Renal pelvis (tissue), 4 donors: ENCODE data around the gene PCNX2. TPM values are rescaled to one million over a fixed set of nuclear protein-coding genes. Genes with fewer than 3 reads are reported as not detected.
"Not testable (repeated sequence)": the region's sequence is repeated elsewhere in the genome, so short reads cannot be mapped to it uniquely, and the experiment has no call there.

Experiments
- DNase-seq: peaks from one replicate; pipeline ENCODE4 v3.0.0-alpha.2; 2013
- polyA plus RNA-seq, 3 donors: library from polyadenylated mRNA; unstranded; fragments of 120-200 nt; gene quantifications; one replicate each; pipeline ENCODE4 v1.2.1, GENCODE V29; 2013; ENCODE audit not compliant: insufficient read length in 3 of 3

The PCNX2 gene
- polyA plus RNA-seq, 3 donors, result 11.4 to 19.6 (median 15.8) TPM

- DNase-seq, result no peak
Observed at GRCh38 chr1:233229288-233229687, 66.2 kb downstream of the PCNX2 start.

DNA sequence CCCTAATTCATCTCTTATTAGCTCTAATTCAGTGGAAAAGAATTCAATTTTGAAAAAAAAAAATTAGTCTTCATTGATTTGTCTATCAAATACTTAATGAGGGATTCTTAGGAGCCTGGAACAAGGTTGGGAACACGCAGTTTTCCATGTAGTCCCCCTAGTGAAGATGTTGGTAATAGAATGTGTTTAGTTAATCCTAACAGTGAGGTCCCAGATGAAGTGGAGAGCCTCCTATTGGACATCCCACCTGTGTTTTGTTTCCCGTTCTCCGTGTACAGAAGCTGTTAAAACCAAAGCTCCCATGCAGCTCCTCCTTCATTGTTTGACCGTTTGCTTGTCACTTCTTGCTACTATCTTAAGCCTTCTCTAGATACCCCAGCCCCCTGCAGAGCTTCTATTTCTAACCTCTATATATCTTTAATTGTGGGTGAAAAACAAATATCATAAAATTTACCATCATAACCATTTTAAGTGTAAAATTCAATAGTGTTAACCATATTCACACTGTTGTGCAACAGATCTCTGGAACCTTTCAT lies 67.5 kb downstream of the PCNX2 start:
- DNase-seq, result no peak

DNA sequence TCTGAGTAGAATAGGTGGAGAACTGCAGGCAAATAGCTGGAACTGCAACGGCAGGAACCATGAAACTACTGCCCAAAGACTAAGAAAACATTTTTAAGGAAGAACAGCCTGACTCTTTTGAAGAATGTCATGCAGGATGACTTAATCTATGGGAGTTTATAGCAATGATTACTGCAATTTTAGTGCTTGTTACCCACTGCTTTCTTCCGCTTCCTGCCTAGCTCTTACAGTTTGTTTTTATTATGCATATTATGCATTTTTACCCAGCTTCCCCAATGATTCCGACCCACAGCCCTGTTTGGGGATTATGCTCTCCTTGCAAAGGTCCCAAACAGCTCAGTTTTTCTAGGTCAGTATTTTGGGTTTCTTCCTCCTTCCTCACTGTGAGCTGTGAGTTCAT lies 71.2 kb downstream of the PCNX2 start:
- DNase-seq, result no peak

DNA sequence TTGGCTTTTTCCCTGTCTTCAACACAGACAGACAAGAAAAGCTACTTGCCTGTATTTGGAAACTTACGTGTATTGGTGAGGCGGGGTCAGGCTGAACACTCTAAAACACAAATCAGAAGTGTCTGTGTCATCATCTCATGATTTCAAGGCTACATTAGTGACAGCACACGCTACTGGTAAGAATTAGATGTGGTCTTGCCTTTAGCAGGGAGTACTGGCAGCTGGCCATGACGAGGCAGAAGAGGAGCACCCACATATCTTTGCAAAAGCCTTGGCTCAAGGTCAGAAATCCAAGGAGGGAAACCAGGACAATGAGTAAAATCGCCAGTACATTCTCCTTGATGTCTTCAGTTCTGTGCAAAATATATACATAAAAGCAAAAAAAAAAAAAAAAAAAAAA lies 77.7 kb downstream of the PCNX2 start:
- DNase-seq, result no peak

DNA sequence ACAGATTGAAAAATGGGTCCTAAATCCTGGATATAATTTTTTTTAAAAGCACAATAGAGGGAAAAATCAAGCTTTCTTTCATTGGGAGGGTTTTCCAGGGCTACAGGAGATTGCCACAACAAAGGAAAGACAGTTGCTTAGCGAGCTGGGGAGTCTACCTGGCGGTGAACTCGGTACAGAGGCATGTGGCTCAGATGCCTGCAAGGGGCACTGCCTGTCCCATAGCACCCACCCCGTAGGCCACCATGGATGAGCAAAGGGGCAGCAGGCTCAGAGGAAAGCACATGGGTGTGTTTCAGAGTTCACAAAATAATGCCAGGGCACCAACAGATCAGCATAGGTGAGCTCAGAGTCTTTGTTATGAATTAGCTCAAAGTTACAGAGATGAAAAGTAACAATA lies 79.5 kb downstream of the PCNX2 start:
- no peak for DNase-seq

GRCh38 chr1:233215135-233215760 lies 80.3 kb downstream of the PCNX2 start:
- no peak for DNase-seq

GRCh38 chr1:233211595-233211994 lies 83.9 kb downstream of the PCNX2 start:
- no peak for DNase-seq

DNA sequence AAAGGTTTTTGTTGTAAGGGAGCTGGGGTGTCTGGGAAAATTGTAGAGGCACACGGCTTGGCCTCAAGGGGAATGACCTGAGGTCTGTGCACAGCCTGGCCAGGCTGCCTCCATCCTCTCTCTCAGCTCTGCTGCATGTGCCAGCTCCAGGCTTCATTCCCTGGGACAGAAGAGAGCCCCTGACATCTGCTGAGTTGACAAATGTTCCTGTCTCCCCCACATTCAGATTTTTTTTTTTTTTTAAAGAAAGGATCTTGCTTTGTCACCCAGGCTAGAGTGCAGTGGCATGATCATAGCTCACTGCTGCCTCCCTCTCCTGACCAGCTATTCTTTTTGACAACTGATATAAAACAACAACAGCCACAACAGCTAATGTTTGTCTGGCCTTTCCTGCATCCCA lies 84.4 kb downstream of the PCNX2 start:
- no peak for DNase-seq

DNA sequence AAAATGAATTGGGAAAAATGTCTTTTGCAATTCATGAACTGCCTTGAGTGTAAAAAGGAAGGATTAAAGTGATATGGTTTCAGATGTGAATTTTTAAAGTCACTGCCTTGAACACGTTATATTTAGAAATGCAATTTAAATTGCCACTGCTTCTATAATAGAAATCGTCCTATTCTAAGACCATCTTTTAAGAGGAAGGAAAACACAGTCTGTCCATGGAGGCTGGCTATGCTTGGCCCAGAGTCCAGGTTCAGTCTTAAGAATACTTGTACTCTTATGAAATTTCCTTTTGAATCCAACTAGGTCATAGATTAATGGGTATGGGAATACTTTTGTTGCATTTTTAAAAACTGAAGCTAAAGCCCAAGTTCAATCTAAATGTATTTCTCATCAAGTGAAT lies 86.0 kb downstream of the PCNX2 start:
- no peak for DNase-seq

DNA sequence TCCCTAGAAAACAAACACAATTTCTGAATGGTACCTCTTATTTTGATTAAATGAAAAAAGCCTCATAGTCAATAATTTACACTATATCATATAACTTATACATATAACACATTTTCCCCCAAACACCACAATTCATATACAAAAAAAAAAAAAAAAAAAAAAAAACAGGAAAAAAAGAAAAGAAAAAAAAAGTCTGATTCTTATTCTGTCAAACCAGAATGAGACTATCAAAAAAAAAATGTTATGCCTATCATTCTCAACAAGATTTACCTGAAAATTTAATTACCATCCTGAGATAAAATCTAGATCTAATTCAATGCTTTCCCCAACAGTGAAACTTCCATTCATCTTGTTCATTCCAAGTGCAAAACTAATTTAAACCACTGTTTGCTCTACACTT lies 86.8 kb downstream of the PCNX2 start:
- no peak for DNase-seq

DNA sequence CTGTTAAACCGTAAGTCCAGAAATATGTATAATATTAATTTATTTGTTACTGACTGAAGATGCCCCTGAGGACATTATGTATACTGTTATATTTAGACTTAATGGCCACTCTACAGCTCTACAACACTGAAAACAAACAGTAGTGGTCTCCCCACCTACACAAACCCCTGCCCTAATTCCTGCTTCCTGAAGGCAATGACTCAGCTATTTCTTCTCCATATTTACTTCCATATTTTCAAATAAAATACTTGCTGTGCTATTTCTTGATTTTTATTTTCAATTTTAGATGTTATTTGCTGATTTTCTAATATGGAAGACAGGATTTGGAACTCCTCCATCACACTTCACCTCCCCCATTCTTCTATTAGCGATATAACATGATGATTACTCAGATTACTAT lies 97.6 kb downstream of the PCNX2 start:
- no peak for DNase-seq

DNA sequence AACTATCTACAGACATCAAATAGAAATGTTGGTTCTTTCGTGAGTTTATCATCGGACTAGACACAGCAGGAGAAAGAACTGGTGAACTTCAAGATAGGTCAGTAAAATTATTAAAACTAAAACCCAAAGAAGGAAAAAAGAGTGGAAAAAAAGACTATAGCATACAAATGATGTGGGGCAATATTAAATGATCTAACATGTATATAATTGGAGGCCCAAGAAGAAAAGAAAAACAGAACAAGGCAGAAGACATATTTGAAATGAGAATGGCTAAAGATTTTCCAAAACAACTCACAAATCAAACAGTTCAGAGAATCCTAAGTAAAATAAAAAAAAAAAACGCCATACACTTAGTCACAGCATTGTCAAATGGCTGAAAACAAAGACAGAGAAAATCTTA lies 101.8 kb downstream of the PCNX2 start:
- no peak for DNase-seq

- DNase-seq, result no peak
Observed at GRCh38 chr1:233190987-233191386, 104.5 kb downstream of the PCNX2 start.

DNA sequence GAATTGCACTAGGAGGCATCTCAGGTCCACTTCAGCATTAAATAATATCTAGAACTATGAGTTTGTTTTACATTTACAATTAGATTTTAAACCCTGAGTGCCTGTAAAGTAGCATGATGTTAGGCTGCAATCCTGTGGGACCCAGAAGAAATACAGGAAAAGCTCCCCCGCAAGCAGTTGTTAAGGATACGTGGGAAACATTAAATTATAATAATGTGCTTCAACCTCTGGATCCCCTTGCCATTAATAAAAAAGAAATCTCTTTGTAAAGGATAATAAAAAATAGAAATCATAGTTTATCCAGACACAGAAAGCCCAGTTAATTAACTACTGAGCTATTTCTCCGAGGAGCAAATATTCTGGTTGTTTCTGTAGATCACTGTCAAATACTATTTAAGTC lies 106.0 kb downstream of the PCNX2 start:
- DNase-seq, result peak; percentile 46

DNA sequence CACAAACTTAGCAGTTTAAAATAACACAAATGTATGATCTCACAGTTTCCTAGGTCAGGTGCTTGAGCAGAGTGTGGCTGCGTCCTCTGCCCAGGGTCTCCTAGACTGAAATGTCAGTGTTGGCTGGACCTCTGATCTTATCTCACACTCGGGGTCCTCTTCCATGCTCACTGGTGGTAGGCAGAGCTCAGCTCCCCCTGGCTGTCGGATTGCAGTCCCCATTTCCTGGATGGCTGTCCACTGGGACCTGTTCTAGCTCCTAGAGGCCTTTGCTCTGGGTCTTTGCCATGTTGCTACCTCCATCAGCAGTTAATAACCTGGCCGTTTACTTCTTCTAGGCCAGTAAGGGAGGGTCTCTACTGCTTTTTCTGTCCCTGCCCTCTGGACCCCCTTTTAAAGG lies 107.5 kb downstream of the PCNX2 start:
- DNase-seq, result no peak

- DNase-seq, result no peak
Observed at GRCh38 chr1:233183226-233184020, 112.1 kb downstream of the PCNX2 start.

DNA sequence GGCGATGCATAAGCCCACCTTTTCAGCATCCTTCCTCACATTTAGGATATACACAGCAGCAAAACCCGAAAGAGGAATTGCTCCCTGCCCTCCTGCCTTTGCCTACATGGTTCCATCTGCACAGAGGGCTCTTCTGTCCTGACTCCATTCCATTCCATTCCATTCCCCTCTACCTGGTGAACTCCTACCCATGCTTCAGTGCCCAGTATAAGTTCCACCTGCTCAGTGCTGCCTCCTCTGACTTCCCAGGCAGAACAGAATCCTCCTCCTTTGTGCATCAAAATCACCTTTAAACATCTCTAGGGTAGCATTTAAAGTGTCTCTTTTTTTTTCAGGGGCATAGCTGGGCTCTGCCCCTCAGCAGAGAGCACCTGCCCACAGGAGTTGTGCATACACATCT lies 112.9 kb downstream of the PCNX2 start:
- no peak for DNase-seq

- no peak for DNase-seq
Observed at GRCh38 chr1:233180641-233181364, 114.7 kb downstream of the PCNX2 start.

- DNase-seq, result not testable (repeated sequence)
Observed at GRCh38 chr1:233179638-233180037, 115.9 kb downstream of the PCNX2 start.

DNA sequence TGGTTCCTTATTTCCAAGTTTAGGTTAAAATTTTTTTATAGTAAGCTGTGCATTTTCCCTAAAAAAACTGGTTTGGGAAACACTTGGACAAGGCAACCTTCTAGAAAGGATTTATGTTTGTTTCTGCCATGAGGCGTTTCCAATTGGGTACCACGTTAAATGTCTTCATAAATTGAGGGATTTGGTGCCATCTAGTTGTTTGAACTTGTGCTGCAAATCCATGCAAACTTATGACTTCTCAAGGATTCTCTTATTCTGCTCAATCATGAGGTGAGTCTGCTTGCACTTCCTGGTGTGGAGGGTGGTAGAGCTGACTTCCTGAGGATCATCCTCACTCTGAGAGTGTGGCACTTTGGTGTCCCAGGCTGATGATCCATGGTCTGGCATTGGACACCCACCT lies 123.3 kb downstream of the PCNX2 start:
- no peak for DNase-seq

DNA sequence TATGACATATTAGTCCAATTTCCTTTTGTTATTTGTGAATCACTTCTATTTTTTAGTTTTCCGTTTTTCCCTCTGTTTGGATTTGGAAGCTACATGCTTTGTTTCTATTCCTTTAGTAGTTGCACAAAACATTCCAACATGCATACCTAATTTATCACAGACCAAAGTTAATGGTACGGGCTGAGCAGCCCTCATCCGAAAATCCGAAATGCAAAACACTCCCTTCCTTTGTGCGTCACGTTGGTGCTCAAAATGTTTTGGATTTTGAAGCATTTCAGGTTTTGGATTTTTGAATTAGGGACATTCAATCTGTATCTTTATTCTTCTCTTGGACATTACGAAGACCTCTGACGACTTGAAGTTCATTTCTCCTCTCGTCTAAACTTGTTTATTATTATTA lies 124.8 kb downstream of the PCNX2 start:
- no peak for DNase-seq

- no peak for DNase-seq
Observed at GRCh38 chr1:233168384-233168783, 127.1 kb downstream of the PCNX2 start.

DNA sequence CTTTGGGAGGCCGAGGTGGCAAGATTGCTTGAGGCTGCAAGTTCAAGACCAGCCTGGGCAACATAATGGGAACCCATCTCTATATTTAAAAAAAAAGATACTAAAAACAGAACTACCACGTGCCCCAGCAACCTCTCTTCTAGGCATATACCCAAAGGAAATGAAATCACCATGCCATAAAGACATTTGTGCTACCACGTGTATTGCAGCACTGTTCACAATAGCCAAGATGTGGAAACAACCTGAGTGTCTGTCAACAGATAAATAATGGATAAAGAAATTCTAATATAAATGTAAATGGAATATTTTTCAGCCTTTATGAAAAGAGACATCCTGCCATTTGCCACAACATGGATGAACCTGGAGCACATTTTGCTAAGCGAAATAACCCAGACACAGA lies 128.6 kb downstream of the PCNX2 start:
- DNase-seq, result no peak
